ENCODE measurements around the gene KCNJ15. TPM values are rescaled to one million over a fixed set of nuclear protein-coding genes. Genes with fewer than 3 reads are reported as not detected.
"Not testable (repeated sequence)": the region's sequence is repeated elsewhere in the genome, so short reads cannot be mapped to it uniquely, and the experiment has no call there.

The KCNJ15 gene
- total RNA-seq, 1 experiment from 2014 or later, result not detected

DNA sequence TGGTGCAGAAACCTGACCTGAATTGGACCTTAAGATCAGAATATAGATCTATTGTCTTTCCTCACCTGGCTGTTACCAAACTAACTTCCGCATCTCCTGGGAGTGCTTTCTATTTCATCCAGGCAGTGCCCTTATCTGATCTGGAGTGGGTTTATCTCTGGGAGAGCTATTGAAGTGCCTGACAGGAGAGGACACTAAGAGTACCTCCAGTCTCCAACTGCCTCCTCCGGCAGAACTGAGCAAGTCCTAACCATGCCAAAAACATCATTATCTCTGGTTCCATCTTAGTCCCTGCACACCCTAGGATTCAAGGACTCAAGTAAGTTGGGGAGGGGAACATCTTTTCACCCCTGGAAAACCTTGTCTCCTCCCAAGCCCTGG lies 12.4 kb upstream of the KCNJ15 start:
- DNase-seq (ENCODE audit: low spot score), result no peak

DNA sequence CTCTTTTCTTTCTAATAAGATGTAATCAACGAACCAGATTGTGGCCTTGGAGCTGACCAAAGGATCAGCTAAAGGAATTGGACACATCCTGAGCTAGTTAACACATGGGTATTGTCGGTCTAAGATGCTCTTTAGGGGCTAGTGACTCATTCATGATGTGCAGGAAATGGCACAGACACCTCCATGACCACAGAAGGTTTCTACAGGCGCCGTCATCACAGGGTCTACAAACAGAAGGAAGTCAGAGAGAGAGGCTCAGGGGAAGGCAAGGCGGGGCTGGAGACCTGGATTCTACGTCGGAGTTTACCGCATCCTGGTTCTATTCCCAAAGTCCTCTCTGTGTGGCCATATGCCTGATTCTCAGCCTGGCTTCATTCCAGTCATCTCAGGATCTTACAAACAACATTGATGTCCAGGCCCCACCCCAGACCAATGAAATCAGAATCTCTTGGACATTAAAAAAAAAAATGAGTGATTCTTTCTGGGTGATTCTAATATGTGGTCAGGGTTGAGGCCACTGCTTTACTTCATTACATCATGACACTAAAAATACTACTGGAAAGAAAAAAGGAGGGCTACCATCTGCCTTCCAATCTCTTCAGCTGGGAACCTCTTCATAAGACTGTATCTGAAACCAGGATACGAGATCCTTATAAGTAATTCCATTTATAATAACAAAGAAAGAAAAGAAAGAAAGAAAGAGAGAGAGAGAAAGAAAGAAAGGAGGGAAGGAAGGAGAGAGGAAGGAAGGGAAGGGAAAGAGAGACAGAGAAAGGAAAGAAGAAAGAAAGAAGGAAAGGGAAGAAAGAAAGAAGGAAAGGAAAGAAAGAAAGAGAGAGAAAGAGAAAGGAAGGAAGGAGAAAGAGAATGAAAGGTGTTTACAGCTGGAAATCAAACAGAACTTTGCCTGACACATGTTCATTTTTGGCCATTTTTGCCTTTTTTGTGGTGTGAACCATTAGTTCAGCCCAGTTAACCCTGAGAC lies 11.6 kb upstream of the KCNJ15 start:
- no peak for DNase-seq (ENCODE audit: low spot score)

DNA sequence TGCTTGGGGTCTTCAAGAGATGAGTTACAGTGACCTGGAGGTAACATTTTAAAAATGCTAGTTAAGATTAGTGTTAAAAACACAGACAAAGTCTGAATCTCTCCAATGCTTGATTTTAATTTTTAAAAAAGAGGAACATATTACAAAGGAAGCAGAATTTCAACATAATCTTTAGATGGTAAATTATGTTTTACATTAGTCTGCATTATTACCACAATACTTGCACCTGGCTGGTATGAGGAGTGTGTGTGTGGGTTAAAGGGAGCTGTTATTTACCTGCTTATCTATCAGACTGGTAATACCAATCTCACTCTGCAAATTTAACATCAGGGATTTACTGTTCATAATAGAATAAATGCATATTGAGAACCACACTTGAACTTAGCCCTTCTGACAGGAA lies 10.3 kb upstream of the KCNJ15 start:
- DNase-seq (ENCODE audit: low spot score), result no peak

DNA sequence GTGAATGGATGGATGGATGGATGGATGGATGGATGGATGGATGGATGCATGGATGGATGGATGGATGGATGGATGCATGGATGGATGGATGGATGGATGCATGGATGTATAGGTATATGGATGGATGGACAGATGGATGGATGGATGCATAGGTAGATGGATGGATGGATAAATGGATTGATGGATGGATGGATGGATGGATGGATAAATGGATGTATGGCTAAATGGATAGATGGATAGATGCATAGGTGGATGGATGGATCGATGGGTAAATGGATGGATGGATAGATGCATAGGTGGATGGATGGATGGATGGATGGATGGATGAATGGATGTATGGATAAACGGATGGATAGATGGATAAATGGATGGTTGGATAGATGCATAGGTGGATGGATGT lies 9.7 kb upstream of the KCNJ15 start:
- not testable (repeated sequence) for DNase-seq (ENCODE audit: low spot score)

DNA sequence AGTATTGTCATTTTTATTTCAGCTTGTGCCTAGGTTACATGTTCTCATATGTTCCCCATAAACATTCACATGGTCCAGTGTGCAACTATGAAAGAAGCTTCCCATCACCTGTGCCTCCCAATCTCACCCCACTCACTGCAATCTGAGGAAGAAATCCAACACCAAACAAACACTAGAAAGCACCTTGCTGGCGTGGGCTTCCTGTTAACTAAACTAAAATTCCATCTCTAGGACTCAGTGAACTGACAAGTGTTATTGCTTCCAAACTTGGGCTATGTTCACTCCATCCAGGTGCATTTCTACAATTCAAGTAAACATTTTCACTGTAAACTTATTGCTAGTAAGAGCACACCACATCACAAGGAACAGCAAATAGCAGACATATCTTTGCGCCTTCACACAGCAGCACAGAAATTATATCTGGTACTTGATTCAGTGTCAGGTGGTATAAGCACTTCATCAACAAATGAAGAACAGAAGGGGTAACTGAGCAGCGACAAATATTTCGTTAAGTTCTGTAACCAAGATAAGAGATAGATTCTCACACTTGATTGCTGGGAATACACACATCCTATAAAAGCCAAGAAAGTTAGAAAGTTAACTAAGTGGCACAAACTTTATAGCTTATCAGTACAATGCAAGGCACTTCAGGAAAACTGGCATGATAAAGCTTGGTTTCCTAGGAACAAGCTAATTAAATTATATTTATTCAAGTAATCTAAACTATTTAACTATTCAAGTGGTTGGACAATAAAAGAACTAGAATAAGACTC lies 8.9 kb upstream of the KCNJ15 start:
- DNase-seq (ENCODE audit: low spot score), result no peak

DNA sequence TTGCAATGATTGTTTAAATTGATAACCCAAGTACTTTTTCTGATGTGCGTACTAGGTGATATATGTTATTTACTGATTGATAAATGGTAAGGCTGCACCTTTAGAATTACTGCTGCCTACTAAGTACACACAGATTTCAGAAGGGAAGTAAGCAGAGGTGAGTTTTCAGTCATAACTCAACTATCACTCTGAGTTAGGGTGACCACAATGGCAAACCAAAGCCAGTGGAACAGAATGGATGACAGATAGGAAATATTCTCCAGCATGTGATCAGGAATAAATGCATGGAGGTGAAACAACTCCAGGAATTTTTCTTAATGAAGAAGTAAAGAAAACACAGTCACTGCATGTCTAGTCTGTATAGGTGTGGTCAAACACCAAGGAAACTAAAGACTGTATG lies 7.5 kb upstream of the KCNJ15 start:
- no peak for DNase-seq (ENCODE audit: low spot score)

DNA sequence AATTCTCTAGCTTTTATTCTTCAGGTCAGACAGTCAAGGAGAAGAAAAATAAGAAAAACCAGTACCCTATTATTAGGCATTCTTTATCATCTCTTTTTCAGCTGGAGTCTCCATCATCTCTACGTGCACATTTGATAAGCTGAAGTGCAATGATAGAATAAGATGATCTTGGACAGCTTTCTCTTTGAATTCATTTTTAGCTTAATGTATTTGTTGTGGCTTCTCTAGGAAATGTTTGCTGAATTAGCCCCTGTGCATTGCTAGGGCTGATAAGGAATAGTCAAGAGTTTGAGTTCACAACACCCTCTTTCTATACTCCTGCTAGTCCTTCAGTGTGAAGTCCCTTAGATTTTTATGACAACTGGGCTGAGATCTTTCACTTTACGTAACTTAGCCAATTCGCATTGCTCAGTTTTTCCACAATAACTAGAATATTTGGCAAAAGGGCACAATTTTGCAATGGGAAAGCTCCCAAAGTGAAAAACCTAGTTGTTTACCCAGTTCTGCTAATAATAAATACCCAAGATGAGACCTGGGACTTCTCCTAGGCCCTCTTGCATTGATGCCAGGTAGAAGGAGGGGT lies 7.0 kb upstream of the KCNJ15 start:
- DNase-seq (ENCODE audit: low spot score), result no peak

DNA sequence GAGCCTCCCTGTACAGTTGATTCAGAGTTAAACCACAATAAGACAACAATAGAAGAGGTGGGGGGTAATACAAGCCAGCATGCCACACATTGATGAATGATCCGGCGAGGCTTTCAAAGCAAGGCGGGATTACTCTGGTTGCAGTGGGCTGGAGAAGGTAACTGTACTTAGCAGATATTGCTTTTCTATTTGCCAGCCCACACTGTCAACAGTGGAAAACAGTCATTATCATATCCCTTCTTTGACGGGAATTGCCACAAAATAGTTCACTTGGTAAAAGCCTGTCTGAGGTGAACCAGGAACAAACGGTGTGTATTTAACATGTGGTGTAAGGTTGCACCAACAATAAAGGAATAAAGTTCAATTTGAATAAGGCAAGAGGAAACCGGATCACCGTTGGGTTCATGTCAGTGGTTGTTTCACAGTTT lies 5.8 kb upstream of the KCNJ15 start:
- DNase-seq (ENCODE audit: low spot score), result no peak

DNA sequence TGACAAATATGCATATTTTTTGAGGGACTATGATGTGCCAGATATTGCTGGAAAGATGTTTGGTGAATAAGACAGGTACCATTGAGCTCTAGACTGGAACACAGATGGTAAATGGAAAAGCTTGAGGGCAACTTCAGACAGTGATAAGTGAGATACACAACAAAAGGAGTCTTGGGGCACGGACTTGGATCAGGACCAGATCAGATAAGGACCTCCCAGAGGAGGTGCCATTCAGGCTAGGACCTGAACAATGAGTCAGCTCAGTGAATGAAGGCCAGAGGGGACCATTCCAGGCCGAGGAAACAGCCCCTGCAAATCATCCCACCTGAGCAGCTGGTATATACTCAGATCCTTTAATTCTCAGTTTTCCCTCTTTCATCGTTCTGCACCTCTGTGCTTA lies 1.8 kb upstream of the KCNJ15 start:
- DNase-seq (ENCODE audit: low spot score), result no peak

DNA sequence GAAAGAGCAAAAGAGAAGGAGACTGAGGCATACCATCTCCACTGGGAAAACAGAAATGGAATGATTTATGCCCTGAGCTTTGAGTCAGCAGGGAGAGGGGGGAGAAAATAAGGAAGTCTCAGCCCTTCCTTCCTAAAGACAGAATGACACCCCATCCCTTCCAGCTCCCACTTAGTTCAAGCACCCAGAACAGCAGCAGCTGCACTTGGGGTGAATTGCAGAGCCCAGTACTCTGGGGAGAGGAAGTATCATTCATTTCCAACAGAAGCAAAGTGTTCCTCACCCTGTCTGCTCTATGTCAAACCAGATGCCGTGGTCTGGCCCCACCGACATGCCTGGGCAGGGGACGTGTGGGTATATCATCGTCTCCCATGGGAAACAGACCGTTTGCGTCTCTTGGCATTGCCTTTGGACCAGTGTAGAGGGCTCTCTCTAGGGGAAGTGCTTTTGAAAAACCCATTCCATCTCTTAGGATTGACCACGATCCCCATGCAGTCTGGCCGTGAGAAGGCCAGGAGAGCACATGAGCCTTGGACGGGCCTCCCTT lies 1.1 kb upstream of the KCNJ15 start:
- DNase-seq (ENCODE audit: low spot score), result no peak

DNA sequence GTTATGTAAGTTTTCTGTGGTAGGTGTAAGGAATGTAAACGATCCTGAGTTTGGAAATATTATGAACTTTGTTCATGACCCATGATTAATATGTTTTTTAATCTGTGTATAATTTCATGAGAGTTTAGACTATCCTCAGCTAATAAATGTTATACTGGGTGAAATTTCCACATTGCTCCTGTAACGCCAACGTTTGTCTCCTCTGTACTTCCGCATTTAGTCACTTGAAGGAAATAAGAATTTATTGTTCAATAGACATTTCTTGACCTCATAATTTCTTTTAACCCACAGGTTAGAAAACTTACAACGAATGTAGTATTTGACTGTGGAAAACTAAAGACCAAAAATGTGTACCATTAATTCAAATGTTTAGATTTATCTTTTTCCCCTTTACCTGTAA lies 876 bp downstream of the KCNJ15 start:
- no peak for DNase-seq (ENCODE audit: low spot score)

DNA sequence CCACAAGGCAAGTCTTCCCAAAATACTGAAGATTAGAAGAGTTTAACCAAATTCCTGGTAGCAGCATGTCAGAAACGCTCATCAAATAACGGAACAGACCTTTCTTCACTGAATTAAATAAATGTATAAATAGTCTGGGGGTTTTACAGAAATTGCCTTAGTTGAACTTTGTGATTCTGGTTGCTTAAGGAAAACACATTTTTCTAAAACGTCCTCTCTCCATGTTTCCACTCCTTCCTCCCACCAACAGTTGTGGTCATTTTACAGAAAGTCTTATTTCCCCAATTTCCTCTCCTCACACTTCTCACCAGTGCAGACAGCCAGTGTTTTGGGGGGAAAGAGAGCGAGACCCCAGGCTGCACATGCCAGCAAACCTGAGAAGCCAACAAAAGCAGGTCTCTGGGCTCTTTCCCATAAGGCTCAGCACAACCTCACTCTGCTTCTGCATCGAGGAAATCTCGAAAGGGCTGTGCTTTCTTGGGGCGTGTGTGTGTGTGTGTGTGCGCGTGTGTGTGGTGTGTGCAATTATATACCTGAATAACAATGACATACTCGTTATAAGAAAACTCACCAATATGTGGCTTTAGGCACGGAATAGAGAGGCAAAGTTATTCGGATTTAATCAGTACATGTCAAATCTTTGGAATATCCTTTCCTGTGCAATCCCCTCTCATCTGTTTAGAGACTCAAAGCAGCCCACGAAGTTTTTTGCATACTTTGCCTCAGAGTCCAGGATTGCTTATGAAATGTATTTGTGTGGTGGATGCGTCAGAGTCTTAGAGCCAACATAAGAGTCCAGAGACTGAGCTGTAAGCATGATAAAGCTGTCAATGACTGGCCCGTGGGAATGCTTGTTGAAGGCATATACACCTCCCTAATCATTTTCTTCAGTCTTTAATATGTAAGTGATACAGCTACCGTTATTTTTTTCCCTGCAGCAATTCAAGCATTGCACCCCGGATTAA lies 2.0 kb downstream of the KCNJ15 start:
- no peak for DNase-seq (ENCODE audit: low spot score)

DNA sequence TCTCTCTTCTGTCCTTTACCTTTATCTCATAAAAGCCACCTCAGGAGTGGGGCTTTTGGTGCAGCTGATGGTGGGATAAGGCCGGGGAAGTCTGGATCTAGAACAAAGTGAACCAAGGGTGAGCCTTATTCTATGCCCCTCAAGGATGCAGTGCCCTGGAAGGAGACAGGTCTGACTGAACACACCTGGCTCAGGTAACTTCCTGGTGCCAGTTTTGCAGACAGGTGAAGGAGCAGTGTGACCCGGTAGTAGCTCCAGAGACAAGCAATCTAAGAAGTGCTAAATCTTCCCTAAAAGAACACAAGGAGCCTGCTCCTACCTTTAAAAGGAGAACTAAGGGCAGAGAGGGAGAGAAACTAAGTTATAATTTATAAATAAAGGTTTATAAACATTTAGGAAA lies 2.9 kb downstream of the KCNJ15 start:
- no peak for DNase-seq (ENCODE audit: low spot score)

DNA sequence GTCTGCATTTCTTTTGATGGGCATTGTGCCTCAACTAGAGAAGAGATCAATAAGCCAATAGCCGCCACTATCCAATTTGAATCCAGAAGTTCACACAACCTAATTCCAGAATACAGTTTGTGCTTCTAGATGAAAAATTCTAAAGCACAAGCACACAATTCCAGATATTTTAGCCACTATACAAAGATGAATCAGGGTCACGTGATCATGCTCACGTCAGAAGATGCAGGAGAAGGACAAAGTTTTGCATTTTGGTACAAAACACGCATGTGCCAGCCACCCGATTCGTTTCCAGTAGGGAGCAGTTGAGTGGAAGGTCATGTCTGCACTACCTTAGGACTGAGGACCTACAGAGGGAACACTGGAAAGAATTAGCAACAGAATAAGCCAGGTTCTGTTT lies 3.6 kb downstream of the KCNJ15 start:
- no peak for DNase-seq (ENCODE audit: low spot score)

DNA sequence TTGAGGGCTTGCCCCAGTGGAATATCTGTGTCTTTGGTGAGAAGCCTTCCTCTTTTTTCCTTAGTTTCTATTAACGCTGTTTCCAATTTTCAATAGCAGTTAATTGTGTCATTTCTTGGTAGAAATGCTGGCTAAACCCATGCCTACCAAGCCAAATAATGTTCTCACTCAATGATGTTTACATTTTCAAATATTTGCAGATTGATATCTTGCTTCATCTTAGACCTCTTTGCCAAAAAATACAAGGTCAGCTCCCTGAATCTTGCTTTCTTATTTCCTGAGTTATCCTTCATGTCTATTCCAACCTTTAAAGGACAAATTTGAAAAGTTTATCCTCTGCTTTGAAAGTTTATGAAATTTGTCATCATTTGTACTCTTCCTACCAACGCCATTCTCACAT lies 5.1 kb downstream of the KCNJ15 start:
- no peak for DNase-seq (ENCODE audit: low spot score)

DNA sequence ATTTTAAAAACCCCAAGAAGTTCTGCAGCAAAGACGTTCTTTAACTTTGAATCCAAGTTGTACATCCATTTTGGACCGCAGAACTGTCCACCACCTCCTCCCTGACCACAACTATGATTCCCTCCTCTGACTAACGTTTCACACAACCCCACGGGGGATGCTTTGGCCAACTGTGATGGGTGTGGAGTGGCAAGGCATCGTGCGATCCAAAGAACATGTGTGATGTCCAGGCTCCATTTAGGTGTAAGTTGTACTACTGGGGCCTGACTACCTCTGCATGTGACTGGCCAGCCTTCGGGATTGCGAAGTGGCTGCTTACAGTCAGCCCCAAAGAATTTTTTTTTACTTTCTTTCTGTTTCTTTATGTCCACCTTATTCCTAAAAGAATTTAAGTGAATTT lies 6.7 kb downstream of the KCNJ15 start:
- DNase-seq (ENCODE audit: low spot score), result no peak

DNA sequence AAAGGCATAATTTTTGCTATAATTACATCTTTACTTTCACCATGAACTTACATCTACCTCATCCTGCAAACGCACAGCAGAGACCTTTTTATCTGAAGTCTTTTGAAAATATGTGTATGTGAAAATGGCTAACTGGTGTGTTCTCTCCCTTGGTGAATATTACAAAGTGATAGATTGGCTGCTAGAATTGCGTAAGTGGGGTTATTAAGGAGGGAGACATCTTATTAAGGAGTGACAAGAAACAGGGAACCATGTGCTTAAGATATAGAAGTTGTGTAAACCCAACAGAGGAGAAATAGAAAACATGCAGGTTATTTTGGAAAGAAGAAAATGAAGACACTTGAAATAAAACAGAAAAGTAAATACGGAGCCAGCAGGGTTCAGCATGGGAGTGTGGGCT lies 7.8 kb downstream of the KCNJ15 start:
- DNase-seq (ENCODE audit: low spot score), result no peak

DNA sequence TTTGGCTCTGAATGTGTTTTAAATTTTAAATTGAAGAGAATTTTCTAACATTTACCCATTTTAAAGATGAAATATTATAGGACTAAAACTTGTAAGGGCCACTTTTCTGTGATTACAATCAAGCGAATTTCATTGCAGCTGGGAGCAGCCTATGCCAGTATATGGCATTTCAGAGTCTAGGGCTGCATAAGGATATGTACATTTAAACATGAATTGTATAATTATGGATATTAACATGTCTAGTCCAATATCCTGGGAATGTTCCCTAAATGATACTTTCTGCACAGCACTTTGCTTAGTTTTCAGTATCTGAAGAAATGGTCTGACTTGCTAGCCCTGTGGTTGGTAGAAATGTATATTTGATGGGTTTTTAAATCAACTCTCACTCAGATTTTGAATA lies 8.4 kb downstream of the KCNJ15 start:
- DNase-seq (ENCODE audit: low spot score), result no peak

DNA sequence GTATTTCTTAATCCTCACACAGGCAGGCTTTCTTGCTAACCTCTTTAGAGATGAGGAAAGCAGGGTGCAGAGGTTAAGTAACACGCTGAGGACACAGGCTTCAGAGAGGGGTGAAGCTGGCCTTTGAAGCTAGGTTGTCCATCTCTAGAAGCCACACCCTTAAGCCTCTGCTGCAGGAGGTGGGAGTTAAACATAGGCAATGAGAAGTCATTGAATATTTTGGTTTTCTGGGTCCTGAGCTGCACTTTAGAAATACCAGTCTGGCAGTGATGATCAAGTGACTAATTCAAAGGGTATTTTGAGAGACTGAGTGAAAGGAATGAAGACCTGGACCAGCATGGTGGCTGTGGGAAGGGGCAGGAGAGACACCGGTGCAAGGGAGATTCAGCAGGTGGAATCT lies 9.9 kb downstream of the KCNJ15 start:
- DNase-seq (ENCODE audit: low spot score), result no peak

DNA sequence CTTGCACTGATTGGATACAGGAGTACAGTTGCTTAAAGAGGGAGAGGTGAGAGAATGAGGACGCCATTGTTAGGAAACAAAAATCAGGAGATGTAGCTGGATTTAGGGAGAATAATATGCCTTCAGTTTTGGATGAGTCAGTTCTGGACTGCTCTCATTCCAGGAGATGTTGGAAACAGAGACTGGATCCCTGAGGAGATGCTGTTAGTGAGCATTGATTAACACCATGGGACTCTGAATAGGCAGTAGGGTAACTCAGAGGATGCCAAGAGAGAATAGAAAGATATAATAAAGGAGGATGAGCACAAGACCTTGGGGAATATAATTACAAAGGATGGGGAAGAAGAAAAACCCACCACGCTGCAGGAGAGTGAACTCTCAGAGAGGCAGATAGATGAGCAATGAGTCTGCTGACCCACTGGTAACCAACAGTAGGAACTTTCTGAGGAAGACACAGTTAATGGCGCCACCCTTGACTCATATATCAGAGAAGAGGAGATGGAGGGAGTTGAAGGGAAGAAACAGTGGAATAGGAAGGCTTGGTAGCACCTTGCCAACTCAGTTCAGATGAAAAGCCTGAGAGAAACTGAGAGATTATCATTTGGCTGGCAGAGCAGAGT lies 10.5 kb downstream of the KCNJ15 start:
- no peak for DNase-seq (ENCODE audit: low spot score)

All from HT-29 (cell line).